ENCODE data around the gene EGFL7.

GRCh38 chr9:136656795-136657611 is 5.7 kb upstream of the EGFL7 start:
- TF ChIP-seq CTCF (IDR thresholded peaks at IDR 0.05; ENCODE audit: low read depth, low read length, poor library complexity, severe bottlenecking) (no peak), EZH2phosphoT487 (IDR thresholded peaks at IDR 0.05; ENCODE audit: borderline replicate concordance, low read length) (no peak)

All from DOHH2 (cell line).